Measurements from ENCODE around the gene ZSCAN25. TPM values are rescaled to one million over a fixed set of nuclear protein-coding genes. Genes with fewer than 3 reads are reported as not detected.

The ZSCAN25 gene
- total and polyA plus RNA-seq, 3 donors from 2014 or later: 14.1 to 36.0 (median 31.0) TPM

DNA sequence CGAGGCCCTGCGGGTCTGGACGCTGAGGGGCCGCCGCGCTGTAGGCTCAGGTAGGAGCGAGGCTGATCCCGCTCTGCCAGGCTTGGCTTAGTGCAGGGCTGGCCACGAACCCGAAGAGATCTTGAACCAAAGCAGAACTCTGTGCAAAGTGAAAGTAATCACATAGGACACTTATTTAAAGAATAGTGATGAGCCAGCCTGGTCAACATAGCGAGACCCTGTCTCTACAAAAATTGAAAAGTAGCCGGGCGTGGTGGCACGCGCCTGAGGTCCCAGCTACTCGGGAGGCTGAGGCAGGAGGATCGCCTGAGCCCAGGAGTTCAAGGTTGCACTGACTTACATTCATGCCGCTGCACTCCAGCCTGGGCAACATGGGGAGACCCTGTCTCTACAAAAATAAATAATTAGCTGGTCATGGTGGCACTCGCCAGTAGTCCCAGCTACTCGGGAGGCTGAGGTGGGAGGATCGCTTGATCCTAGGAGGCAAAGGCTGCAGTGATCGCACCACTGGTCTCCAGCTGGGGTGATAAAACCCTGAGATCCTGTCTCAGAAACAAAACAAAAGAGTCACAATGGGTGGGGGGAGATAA, 541 bp downstream of the ZSCAN25 start:
- TF ChIP-seq, protein P1, sequence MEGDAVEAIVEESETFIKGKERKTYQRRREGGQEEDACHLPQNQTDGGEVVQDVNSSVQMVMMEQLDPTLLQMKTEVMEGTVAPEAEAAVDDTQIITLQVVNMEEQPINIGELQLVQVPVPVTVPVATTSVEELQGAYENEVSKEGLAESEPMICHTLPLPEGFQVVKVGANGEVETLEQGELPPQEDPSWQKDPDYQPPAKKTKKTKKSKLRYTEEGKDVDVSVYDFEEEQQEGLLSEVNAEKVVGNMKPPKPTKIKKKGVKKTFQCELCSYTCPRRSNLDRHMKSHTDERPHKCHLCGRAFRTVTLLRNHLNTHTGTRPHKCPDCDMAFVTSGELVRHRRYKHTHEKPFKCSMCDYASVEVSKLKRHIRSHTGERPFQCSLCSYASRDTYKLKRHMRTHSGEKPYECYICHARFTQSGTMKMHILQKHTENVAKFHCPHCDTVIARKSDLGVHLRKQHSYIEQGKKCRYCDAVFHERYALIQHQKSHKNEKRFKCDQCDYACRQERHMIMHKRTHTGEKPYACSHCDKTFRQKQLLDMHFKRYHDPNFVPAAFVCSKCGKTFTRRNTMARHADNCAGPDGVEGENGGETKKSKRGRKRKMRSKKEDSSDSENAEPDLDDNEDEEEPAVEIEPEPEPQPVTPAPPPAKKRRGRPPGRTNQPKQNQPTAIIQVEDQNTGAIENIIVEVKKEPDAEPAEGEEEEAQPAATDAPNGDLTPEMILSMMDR (IDR thresholded peaks at IDR 0.05): no peak
- intact Hi-C loops (cut with DNase I; ENCODE audit: low total_unique reads): no loop called here
- Histone ChIP-seq H3K27me3 (no peaks in the 10 kb centered on the region), H3K27ac (peak overlapping the region; percentile 75), H3K9me3 (no peaks in the 10 kb centered on the region), H3K4me3 (peak overlapping the region; percentile 94), H3K36me3 (ENCODE audit: low read depth, missing control alignments) (no peaks in the 10 kb centered on the region), H3K4me1 (peaks cover 12% of the 10 kb centered on the region)
- DNase-seq: no peak
- 11 to 15% methylated on average over 15 to 18 of the region's 22 CpGs for WGBS, 2 donors

DNA sequence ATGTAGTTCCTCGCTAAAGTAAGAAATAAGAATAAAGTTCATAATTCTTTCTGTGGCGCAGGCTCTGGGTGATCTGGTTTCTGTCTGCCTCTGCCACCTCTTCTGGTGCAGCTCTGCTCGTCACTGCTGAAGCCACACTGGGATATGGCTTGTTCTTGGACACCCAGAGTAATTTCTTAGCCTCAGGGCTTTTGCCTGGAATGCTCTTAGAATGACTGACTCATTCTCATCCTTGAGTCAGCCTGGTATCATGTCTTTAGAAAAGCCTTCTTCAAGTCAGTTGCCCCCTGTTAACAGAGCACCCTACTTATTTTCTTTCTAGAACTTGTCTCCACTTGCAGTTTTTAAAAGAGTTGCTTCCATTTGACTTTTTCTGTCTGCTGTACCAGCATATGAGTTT, 2.0 kb downstream of the ZSCAN25 start:
- Histone ChIP-seq H3K36me3 (ENCODE audit: low read depth, missing control alignments) (no peaks in the 10 kb centered on the region), H3K27me3 (no peaks in the 10 kb centered on the region), H3K27ac (no peak overlapping the region), H3K4me3 (no peak overlapping the region), H3K4me1 (peaks cover 12% of the 10 kb centered on the region), H3K9me3 (no peaks in the 10 kb centered on the region)
- DNase-seq: no peak
- no peak for TF ChIP-seq POLR2A (IDR thresholded peaks at IDR 0.05)
- intact Hi-C loops (cut with DNase I; ENCODE audit: low total_unique reads): no loop called here
- WGBS, 2 donors: 92 to 93% methylated on average over 3 of the region's 3 CpGs

DNA sequence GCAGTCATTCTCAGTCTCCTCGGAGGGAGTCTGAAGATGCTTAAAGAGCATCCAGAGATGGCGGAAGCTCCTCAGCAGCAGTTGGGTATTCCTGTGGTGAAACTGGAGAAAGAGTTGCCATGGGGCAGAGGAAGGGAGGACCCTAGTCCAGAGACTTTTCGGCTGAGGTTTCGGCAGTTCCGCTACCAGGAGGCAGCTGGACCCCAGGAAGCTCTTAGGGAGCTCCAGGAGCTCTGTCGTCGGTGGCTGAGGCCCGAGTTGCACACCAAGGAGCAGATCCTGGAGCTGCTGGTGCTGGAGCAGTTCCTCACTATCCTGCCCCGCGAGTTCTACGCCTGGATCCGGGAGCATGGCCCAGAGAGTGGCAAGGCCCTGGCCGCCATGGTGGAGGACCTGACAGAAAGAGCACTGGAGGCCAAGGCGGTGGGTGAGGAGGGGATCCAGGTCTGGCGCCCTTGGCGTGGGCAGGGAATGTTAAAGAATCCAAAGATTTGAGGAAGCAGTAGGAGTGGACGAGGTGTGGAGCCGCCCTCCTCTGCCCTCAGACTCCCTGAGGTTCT, 2.9 kb downstream of the ZSCAN25 start:
- Histone ChIP-seq H3K4me3 (no peak overlapping the region), H3K27ac (no peak overlapping the region), H3K27me3 (no peaks in the 10 kb centered on the region), H3K4me1 (peaks cover 12% of the 10 kb centered on the region), H3K36me3 (ENCODE audit: low read depth, missing control alignments) (no peaks in the 10 kb centered on the region), H3K9me3 (no peaks in the 10 kb centered on the region)
- intact Hi-C loops (cut with DNase I; ENCODE audit: low total_unique reads): no loop called here
- WGBS, 2 donors: 88 to 93% methylated on average over 9 to 18 of the region's 18 CpGs
- no peak for DNase-seq
- no peak for TF ChIP-seq POLR2A (IDR thresholded peaks at IDR 0.05)
- TF ChIP-seq, protein P1 (IDR thresholded peaks at IDR 0.05): no peak

DNA sequence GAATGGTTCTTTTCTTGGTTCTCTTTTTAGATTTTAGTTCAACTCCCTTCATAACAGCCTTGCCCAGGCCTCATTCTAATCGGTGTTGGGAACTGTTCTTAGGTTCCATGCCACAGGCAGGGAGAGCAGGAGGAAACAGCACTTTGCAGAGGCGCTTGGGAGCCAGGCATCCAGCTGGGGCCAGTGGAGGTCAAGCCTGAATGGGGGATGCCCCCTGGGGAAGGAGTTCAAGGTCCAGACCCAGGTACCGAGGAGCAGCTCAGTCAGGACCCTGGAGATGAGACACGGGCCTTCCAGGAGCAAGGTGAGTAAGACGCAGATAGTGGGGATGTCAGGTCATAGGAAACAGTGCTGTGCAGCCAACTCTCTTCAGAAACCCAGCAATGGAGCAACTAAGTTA, 4.5 kb downstream of the ZSCAN25 start:
- no peak for TF ChIP-seq POLR2A (IDR thresholded peaks at IDR 0.05)
- TF ChIP-seq, protein P1 (IDR thresholded peaks at IDR 0.05): no peak
- Histone ChIP-seq H3K36me3 (ENCODE audit: low read depth, missing control alignments) (no peaks in the 10 kb centered on the region), H3K4me1 (peaks cover 12% of the 10 kb centered on the region), H3K27ac (no peak overlapping the region), H3K4me3 (no peak overlapping the region), H3K9me3 (no peaks in the 10 kb centered on the region), H3K27me3 (no peaks in the 10 kb centered on the region)
- intact Hi-C loops (cut with DNase I; ENCODE audit: low total_unique reads): no loop called here
- DNase-seq: no peak
- 79 to 85% methylated on average over 4 to 5 of the region's 5 CpGs for WGBS, 2 donors

DNA sequence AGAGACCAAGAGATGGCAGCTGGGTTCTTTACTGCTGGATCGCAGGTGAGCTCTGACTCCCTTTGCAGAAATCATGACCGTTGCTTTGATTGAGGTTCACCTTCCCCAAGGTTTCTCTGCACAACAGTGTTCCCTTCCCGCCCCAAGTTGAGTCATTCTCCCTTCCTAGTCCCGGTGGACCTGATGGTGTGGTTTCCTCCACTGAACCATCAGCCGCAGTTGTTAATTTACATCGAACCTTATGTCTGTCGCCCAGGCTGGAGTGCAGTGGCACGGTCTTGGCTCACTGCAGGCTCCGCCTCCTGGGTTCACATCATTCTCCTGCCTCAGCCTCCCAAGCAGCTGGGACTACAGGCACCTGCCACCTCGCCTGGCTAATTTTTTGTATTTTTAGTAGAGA, 5.8 kb downstream of the ZSCAN25 start:
- Histone ChIP-seq H3K36me3 (ENCODE audit: low read depth, missing control alignments) (no peaks in the 10 kb centered on the region), H3K9me3 (no peaks in the 10 kb centered on the region), H3K27me3 (no peaks in the 10 kb centered on the region), H3K4me3 (no peak overlapping the region), H3K4me1 (peaks cover 10% of the 10 kb centered on the region), H3K27ac (no peak overlapping the region)
- 90 to 92% methylated on average over 10 of the region's 10 CpGs for WGBS, 2 donors
- TF ChIP-seq, protein P1 (IDR thresholded peaks at IDR 0.05): no peak
- TF ChIP-seq POLR2A (IDR thresholded peaks at IDR 0.05): no peak
- intact Hi-C loops (cut with DNase I; ENCODE audit: low total_unique reads): no loop called here
- DNase-seq: no peak

Data from testis (tissue), 3 donors.